Neural cell (in vitro differentiated cells): ENCODE data around the gene GNG2. TPM values are rescaled to one million over a fixed set of nuclear protein-coding genes. Genes with fewer than 3 reads are reported as not detected.

ENCODE experiments used
- H2AFZ ChIP-seq: fragments of 200-600, 300-800 bp; sonication (generic), shearing (Covaris generic); 2 replicates; pipeline ENCODE4 v1.6.0; 2014; ENCODE audit warnings: low read depth, mild to moderate bottlenecking, antibody characterized with exemption, low read length, moderate library complexity
- H3F3A ChIP-seq: fragments of 200-600 bp; shearing (Covaris generic); 2 replicates; pipeline ENCODE4 v1.6.1; 2016; ENCODE audit warnings: mild to moderate bottlenecking, moderate library complexity, mixed read lengths, antibody characterized with exemption, low read length; ENCODE audit not compliant: insufficient read depth, poor library complexity, severe bottlenecking
- H3K27ac ChIP-seq: fragments of 200-600, 300-800 bp; sonication (generic), shearing (Covaris generic); 2 replicates; pipeline ENCODE4 v1.5.1; 2014; ENCODE audit warnings: mild to moderate bottlenecking, low read length, moderate library complexity
- H3K27me3 ChIP-seq: fragments of 300-800, 200-600 bp; sonication (generic), shearing (Covaris generic); 2 replicates; pipeline ENCODE4 v1.6.0; 2014; ENCODE audit warnings: mild to moderate bottlenecking, low read depth, low read length, moderate library complexity; ENCODE audit not compliant: insufficient read depth
- H3K36me3 ChIP-seq: fragments of 300-800, 200-600 bp; sonication (generic), shearing (Covaris generic); 2 replicates; pipeline ENCODE4 v1.5.1; 2014; ENCODE audit warnings: mild to moderate bottlenecking, antibody characterized with exemption, low read length, moderate library complexity; ENCODE audit not compliant: insufficient read depth
- H3K4me2 ChIP-seq: fragments of 300-800, 200-600 bp; sonication (generic), shearing (Covaris generic); 2 replicates; pipeline ENCODE4 v1.6.0; 2014; ENCODE audit warnings: mild to moderate bottlenecking, low read length
- H3K4me3 ChIP-seq: fragments of 300-800, 200-600 bp; sonication (generic), shearing (Covaris generic); 2 replicates; pipeline ENCODE4 v1.5.1; 2014; ENCODE audit warnings: mild to moderate bottlenecking, low read length, moderate library complexity
- H3K79me2 ChIP-seq: fragments of 200-600 bp; shearing (Covaris generic); replicated peaks from 2 replicates; pipeline ENCODE4 v1.6.0; 2014; ENCODE audit warnings: mild to moderate bottlenecking, low read length, moderate library complexity; ENCODE audit not compliant: insufficient read depth
- H3K9ac ChIP-seq: fragments of 300-800, 200-600 bp; sonication (generic), shearing (Covaris generic); 2 replicates; pipeline ENCODE4 v1.6.1; 2016; ENCODE audit warnings: mild to moderate bottlenecking, low read length, mixed read lengths
- H3K9me2 ChIP-seq: fragments of 200-600 bp; shearing (Covaris generic); 2 replicates; pipeline ENCODE4 v1.6.1; 2016; ENCODE audit warnings: mild to moderate bottlenecking, low read length, mixed read lengths; ENCODE audit not compliant: insufficient read depth
- H3K9me3 ChIP-seq: fragments of 200-600, 300-800 bp; sonication (generic), shearing (Covaris generic); 2 replicates; pipeline ENCODE4 v1.6.1; 2016; ENCODE audit warnings: mild to moderate bottlenecking, mixed run types, low read length, moderate library complexity, mixed read lengths
- H4K20me1 ChIP-seq: fragments of 200-600 bp; shearing (Covaris generic); 2 replicates; pipeline ENCODE4 v1.6.1; 2016; ENCODE audit warnings: mild to moderate bottlenecking, mixed run types; ENCODE audit not compliant: insufficient read depth
- EP300 ChIP-seq: fragments of 450-650 bp; conservative IDR thresholded peaks from 2 replicates; pipeline ENCODE4 v1.6.1; 2014; ENCODE audit warnings: antibody characterized with exemption, mild to moderate bottlenecking, moderate library complexity; ENCODE audit not compliant: poor library complexity, severe bottlenecking
- EZH2 ChIP-seq: fragments of 200-600, 300-800 bp; shearing (Covaris generic), sonication (generic); IDR thresholded peaks from 2 replicates; pipeline ENCODE4 v1.6.1; 2014; ENCODE audit warnings: antibody characterized with exemption, low read length, borderline replicate concordance, mild to moderate bottlenecking; ENCODE audit not compliant: insufficient read depth, poor library complexity, severe bottlenecking
- MXI1 ChIP-seq: fragments of 450-650 bp; conservative IDR thresholded peaks from 2 replicates; pipeline ENCODE4 v1.6.1; 2014; ENCODE audit warnings: antibody characterized with exemption, mild to moderate bottlenecking; ENCODE audit not compliant: poor library complexity, severe bottlenecking
- POLR2AphosphoS5 ChIP-seq: IDR thresholded peaks from 2 replicates; pipeline ENCODE4 v1.6.1; 2012
- RAD21 ChIP-seq: fragments of 450-650 bp; conservative IDR thresholded peaks from 2 replicates; pipeline ENCODE4 v1.6.1; 2014; ENCODE audit warnings: antibody characterized with exemption, mild to moderate bottlenecking, moderate library complexity
- SMC3 ChIP-seq: fragments of 450-650 bp; conservative IDR thresholded peaks from 2 replicates; pipeline ENCODE4 v1.6.1; 2014; ENCODE audit warnings: antibody characterized with exemption, mild to moderate bottlenecking, moderate library complexity; ENCODE audit not compliant: poor library complexity
- TAF1 ChIP-seq: IDR thresholded peaks from 2 replicates; pipeline ENCODE4 v1.6.1; 2012; ENCODE audit warnings: low read depth
- polyA plus RNA-seq: library from polyadenylated mRNA; depleted of rRNA; stranded (reverse); fragments of >200 nt; gene quantifications from 2 replicates; pipeline ENCODE4 v1.2.3, GENCODE V29; 2014
- TF ChIP-seq, protein P1 (sequence below): fragments of 450-650 bp; IDR thresholded peaks from 2 replicates; pipeline ENCODE4 v1.5.1; 2014; ENCODE audit warnings: antibody characterized with exemption, mild to moderate bottlenecking, moderate library complexity; ENCODE audit not compliant: poor library complexity, severe bottlenecking
- TF ChIP-seq, protein P2 (sequence below): IDR thresholded peaks from 2 replicates; pipeline ENCODE4 v1.6.1; 2012; ENCODE audit warnings: borderline replicate concordance

GNG2 gene
- polyA plus RNA-seq, 1 donor from 2014 or later, result 515 TPM

DNA sequence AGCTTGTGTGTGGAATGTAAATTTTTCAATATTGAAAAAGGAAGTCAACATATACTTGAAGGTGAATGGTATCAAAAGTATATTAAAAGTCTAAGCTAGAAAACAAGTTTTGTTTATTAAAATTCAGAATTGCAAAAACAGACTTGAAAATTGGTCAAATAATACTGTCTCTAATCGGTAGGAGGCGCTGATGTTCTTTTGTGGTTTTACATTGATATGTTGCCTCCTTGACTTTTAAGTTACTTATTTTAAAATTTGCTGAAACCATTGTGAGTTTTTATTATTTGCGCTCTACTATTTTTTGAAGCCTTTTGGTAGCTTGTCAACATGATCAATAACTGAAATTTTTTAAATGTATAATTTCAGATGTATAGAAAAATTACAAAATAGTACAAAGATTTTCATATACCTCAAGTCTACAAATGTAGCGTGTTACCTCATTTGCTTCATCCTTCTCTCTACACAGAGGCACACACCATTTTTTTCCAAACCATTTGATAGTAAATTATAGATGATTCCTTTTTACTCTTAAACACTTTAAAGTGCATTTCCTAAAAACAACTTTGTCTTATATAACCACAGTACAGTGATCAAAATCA, 135.8 kb downstream of the GNG2 start:
- H3K36me3 ChIP-seq, result peaks cover 3% of the 10 kb centered on the region
- H2AFZ ChIP-seq, result no peak overlapping the region
- no peaks in the 10 kb centered on the region for H3K27me3 ChIP-seq
- H4K20me1 ChIP-seq, result no peaks in the 10 kb centered on the region
- H3K9ac ChIP-seq, result no peak overlapping the region
- H3K4me3 ChIP-seq, result no peak overlapping the region
- no peaks in the 10 kb centered on the region for H3K9me3 ChIP-seq
- no peaks in the 10 kb centered on the region for H3F3A ChIP-seq
- H3K79me2 ChIP-seq, result peaks cover 39% of the 10 kb centered on the region
- no peak overlapping the region for H3K4me2 ChIP-seq
- TF ChIP-seq MXI1 (no peak), SMC3 (peak; percentile 63), RAD21 (peak; percentile 68)
- TF ChIP-seq, protein P1, sequence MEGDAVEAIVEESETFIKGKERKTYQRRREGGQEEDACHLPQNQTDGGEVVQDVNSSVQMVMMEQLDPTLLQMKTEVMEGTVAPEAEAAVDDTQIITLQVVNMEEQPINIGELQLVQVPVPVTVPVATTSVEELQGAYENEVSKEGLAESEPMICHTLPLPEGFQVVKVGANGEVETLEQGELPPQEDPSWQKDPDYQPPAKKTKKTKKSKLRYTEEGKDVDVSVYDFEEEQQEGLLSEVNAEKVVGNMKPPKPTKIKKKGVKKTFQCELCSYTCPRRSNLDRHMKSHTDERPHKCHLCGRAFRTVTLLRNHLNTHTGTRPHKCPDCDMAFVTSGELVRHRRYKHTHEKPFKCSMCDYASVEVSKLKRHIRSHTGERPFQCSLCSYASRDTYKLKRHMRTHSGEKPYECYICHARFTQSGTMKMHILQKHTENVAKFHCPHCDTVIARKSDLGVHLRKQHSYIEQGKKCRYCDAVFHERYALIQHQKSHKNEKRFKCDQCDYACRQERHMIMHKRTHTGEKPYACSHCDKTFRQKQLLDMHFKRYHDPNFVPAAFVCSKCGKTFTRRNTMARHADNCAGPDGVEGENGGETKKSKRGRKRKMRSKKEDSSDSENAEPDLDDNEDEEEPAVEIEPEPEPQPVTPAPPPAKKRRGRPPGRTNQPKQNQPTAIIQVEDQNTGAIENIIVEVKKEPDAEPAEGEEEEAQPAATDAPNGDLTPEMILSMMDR, result peak; percentile 62
- H3K27ac ChIP-seq, result no peak overlapping the region
- no peaks in the 10 kb centered on the region for H3K9me2 ChIP-seq

GRCh38 chr14:51998348-51998747, 137.9 kb downstream of the GNG2 start:
- Histone ChIP-seq H3K9ac (no peak overlapping the region), H3K9me3 (no peaks in the 10 kb centered on the region), H3K79me2 (peaks cover 23% of the 10 kb centered on the region), H3K9me2 (no peaks in the 10 kb centered on the region), H3K4me3 (no peak overlapping the region), H3K27ac (no peak overlapping the region), H4K20me1 (no peaks in the 10 kb centered on the region), H3F3A (no peaks in the 10 kb centered on the region), H3K4me2 (no peak overlapping the region), H2AFZ (no peak overlapping the region), H3K36me3 (peaks cover 8% of the 10 kb centered on the region), H3K27me3 (no peaks in the 10 kb centered on the region)
- no peak for TF ChIP-seq EZH2
- no peak for TF ChIP-seq POLR2AphosphoS5
- TF ChIP-seq, protein P2, sequence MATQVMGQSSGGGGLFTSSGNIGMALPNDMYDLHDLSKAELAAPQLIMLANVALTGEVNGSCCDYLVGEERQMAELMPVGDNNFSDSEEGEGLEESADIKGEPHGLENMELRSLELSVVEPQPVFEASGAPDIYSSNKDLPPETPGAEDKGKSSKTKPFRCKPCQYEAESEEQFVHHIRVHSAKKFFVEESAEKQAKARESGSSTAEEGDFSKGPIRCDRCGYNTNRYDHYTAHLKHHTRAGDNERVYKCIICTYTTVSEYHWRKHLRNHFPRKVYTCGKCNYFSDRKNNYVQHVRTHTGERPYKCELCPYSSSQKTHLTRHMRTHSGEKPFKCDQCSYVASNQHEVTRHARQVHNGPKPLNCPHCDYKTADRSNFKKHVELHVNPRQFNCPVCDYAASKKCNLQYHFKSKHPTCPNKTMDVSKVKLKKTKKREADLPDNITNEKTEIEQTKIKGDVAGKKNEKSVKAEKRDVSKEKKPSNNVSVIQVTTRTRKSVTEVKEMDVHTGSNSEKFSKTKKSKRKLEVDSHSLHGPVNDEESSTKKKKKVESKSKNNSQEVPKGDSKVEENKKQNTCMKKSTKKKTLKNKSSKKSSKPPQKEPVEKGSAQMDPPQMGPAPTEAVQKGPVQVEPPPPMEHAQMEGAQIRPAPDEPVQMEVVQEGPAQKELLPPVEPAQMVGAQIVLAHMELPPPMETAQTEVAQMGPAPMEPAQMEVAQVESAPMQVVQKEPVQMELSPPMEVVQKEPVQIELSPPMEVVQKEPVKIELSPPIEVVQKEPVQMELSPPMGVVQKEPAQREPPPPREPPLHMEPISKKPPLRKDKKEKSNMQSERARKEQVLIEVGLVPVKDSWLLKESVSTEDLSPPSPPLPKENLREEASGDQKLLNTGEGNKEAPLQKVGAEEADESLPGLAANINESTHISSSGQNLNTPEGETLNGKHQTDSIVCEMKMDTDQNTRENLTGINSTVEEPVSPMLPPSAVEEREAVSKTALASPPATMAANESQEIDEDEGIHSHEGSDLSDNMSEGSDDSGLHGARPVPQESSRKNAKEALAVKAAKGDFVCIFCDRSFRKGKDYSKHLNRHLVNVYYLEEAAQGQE, result no peak
- TF ChIP-seq TAF1, result no peak
- no peak for TF ChIP-seq RAD21
- TF ChIP-seq, protein P1, result no peak
- no peak for TF ChIP-seq EP300
- TF ChIP-seq SMC3, result no peak
- TF ChIP-seq MXI1, result no peak
